A375 (cell line): Measurements from ENCODE around the gene NOBOX. TPM values are rescaled to one million over a fixed set of nuclear protein-coding genes. Genes with fewer than 3 reads are reported as not detected.

Source experiments
- small RNA-seq: library from RNA; depleted of rRNA; stranded (forward); fragments of <200 nt; gene quantifications from one replicate; pipeline ENCODE3, GENCODE V24; 2014
- total RNA-seq: library from RNA; depleted of rRNA; stranded (reverse); fragments of >200 nt; shearing (Covaris generic); gene quantifications from 2 replicates; pipeline ENCODE4 v1.2.3, GENCODE V29; 2014; rRNA removed

NOBOX gene
- not detected in 2 replicates for total RNA-seq

DNA sequence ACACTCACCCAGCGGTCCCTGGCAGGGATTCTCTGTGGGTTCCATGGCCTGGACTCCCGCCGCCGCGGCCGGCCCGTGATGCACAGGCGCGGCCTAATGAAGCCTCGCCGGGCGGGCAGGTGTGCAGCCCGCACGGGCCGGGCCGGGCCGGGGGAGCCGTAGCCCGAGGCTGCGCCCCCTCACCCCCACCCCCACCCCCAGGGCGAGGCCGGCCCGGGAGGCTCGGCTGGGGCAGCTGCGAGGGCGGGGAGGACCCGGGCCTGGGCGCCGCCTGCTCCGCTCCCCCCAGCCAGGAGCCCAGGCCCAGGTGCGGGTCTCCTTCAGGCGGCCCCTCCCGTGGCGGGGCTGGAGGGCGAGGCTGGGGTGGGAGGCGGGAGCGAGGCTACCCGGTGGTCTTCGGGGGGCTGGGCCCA, at the start of gene NOBOX:
TSS of gene NOBOX (minus strand) at position 45 of the 413 bp plus-strand sequence.

DNA sequence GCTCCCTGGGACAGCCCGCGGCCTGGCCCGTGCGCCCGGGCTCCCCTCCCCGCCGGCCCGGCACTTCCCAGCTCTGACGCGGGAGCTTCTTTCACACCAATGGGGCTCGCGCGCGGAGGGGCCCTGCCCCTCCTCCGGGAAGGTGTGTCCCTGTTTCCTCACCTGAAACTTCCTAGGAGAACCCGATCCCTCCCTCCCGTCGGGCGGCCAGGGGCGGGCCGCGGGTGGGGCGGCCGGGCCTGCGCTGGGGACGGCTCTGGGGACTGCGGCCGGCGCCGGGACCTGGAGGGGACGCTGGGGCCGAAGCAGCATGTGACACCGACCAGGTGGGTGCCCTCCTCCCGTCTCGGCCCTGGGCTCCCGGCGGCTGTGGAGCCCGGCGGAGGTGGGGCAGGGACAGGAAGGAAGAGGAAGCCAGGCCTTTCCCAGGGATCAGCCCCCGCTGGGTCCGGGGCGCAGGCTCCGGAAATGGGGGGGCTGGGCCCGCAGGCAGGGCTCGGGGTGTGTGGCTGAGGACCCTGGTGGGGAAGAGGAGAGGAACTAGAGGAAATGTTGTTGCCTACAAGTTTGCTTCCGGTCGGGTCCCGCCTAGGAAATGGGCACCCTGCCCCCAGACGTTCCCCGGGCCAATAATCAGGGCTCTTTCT, 48.2 kb downstream of the NOBOX start, which contains the start of gene ARHGEF5:
TSS of gene ARHGEF5 (plus strand) at position 227 of the 647 bp plus-strand sequence. CDS start 7,268 bp downstream, outside the sequence.

Small RNAs within 50 kb of the gene (small RNA-seq; reads per million reads assigned to genes)
- not detected for gene RNU6ATAC40P

Other genes starting within 250 kb of the NOBOX start
- gene CTAGE4, start 220.2 kb downstream of the NOBOX start, total RNA-seq = not detected in 2 replicates
- 0.03 TPM in 1 of 2 replicates, not detected in the other for gene ARHGEF35, start 207.9 kb downstream of the NOBOX start, total RNA-seq
- gene OR2A42, start 164.1 kb downstream of the NOBOX start, total RNA-seq = not detected in 2 replicates
- not detected in 2 replicates for gene OR2A7, start 138.9 kb downstream of the NOBOX start, total RNA-seq
- not detected in 2 replicates for gene CTAGE8, start 134.4 kb downstream of the NOBOX start, total RNA-seq
- not detected in 2 replicates for gene OR2A1, start 91.3 kb downstream of the NOBOX start, total RNA-seq
- gene ARHGEF5, start 48.3 kb downstream of the NOBOX start, total RNA-seq = 1.4 and 2.3 TPM in 2 replicates